SK-N-MC (cell line): ENCODE data around the gene MAP3K7.

Source experiments
- EZH2 ChIP-seq: fragments of 200-600 bp; sonication (generic); IDR thresholded peaks from one replicate; pipeline ENCODE4 v1.6.1; 2017; ENCODE audit warnings: antibody characterized with exemption
- POLR2AphosphoS5 ChIP-seq: IDR thresholded peaks from 2 replicates; pipeline ENCODE4 v1.6.1; 2012; ENCODE audit warnings: mild to moderate bottlenecking, low read depth, low read length, borderline replicate concordance

DNA sequence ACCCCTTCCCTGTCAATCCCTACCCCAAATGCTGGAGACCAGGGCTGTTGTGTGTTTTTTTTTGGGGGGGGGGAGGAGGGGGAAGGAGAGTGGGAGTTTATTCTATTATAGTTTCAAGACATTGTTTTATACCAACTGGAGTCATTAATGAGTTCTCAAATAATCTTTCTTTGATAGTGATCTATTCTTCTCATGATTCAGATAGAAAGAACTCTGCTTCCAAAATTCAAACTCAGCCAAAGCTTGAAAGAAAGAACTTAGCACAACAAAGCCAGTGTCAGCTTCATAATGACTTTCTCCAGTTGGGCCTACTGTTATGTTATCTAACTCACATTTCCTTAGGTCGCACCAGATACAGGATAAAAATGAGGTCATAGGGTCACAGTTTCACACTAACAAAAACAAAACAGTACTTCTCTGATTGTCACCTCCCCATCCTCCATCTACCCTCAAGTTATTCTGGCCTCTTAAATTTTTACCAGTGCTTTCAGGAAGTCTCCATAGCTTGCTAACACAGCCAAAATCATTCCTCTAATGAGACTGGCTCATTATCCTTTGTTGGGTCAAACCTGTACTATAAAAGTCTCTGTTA is 19.0 kb upstream of the MAP3K7 start:
- no peak for TF ChIP-seq EZH2
- TF ChIP-seq POLR2AphosphoS5: no peak
